Endodermal cell (in vitro differentiated cells): ENCODE results near the gene C11orf21. TPM values are rescaled to one million over a fixed set of nuclear protein-coding genes. Genes with fewer than 3 reads are reported as not detected.

Experiments used
- DNase-seq: peaks from one replicate; pipeline ENCODE4 v3.0.0-alpha.2; 2017
- H3K27ac ChIP-seq: 2 replicates; pipeline ENCODE4 v1.5.1; 2013; ENCODE audit warnings: mild to moderate bottlenecking, low read depth, low read length, moderate library complexity
- H3K27me3 ChIP-seq: 2 replicates; pipeline ENCODE4 v1.6.1; 2013; ENCODE audit warnings: mild to moderate bottlenecking, low read length, moderate library complexity; ENCODE audit not compliant: insufficient read depth, control insufficient read depth, poor library complexity, severe bottlenecking
- H3K36me3 ChIP-seq: 2 replicates; pipeline ENCODE4 v1.7.0; 2013; ENCODE audit warnings: mild to moderate bottlenecking, low read length, moderate library complexity; ENCODE audit not compliant: control insufficient read depth, insufficient read depth
- H3K4me1 ChIP-seq: one replicate; pipeline ENCODE4 v1.7.0; 2013; ENCODE audit warnings: low read length; ENCODE audit not compliant: control insufficient read depth, insufficient read depth
- H3K4me3 ChIP-seq: 2 replicates; pipeline ENCODE4 v1.5.1; 2013; ENCODE audit warnings: mild to moderate bottlenecking, low read length, moderate library complexity
- H3K9ac ChIP-seq: 2 replicates; pipeline ENCODE4 v1.6.1; 2013; ENCODE audit warnings: mild to moderate bottlenecking, low read length, moderate library complexity; ENCODE audit not compliant: poor library complexity, severe bottlenecking; ENCODE audit errors: extremely low read depth
- H3K9me3 ChIP-seq: 2 replicates; pipeline ENCODE4 v1.6.1; 2013; ENCODE audit warnings: mild to moderate bottlenecking, low read length, moderate library complexity; ENCODE audit not compliant: control insufficient read depth
- H3K27ac Mint-ChIP-seq: 2 replicates; pipeline ENCODE4 v1.8.0; 2020; ENCODE audit warnings: mixed read lengths
- H3K27me3 Mint-ChIP-seq: 2 replicates; pipeline ENCODE4 v1.8.0; 2021; ENCODE audit warnings: mild to moderate bottlenecking, mixed read lengths; ENCODE audit not compliant: insufficient read depth
- H3K36me3 Mint-ChIP-seq: 2 replicates; pipeline ENCODE4 v1.8.0; 2020; ENCODE audit warnings: low read depth, mixed read lengths
- H3K4me1 Mint-ChIP-seq: 2 replicates; pipeline ENCODE4 v1.8.0; 2020; ENCODE audit warnings: mixed read lengths
- H3K4me3 Mint-ChIP-seq: 2 replicates; pipeline ENCODE4 v1.8.0; 2020; ENCODE audit warnings: mild to moderate bottlenecking, moderate library complexity, mixed read lengths
- H3K9me3 Mint-ChIP-seq: 2 replicates; pipeline ENCODE4 v1.8.0; 2020; ENCODE audit warnings: mild to moderate bottlenecking, mixed read lengths
- WGBS, 2 experiments: methylation state at CpG; one replicate each; pipeline versions ENCODE4 v1.1.5 to v1.1.7; 2013; ENCODE audit warnings: missing lambda C conversion rate in 2 of 2, mixed read lengths in 1 of 2; ENCODE audit not compliant: insufficient coverage in 1 of 2, insufficient read length in 1 of 2; 5-methylcytosine and 5-hydroxymethylcytosine counted together
- total RNA-seq, 2 donors: library from RNA; stranded (reverse); fragmentation: NEBNext Ultra II Directional in 1 of 2; extraction: Animal tissue kit (Norgen Biotek cat#: 25700) in 1 of 2; gene quantifications; 2 replicates in 1 of 2; 3 replicates in 1 of 2; pipeline ENCODE4 v1.2.1, GENCODE V29; 2021
- TF ChIP-seq, protein P1 (sequence below): fragments of 200-600 bp; sonication (generic); conservative IDR thresholded peaks from 2 replicates; pipeline ENCODE4 v1.5.0; 2021; ENCODE audit warnings: antibody characterized with exemption, mild to moderate bottlenecking

Gene C11orf21
- total RNA-seq, 2 donors from 2014 or later = 0.20 TPM; not detected in 1

DNA sequence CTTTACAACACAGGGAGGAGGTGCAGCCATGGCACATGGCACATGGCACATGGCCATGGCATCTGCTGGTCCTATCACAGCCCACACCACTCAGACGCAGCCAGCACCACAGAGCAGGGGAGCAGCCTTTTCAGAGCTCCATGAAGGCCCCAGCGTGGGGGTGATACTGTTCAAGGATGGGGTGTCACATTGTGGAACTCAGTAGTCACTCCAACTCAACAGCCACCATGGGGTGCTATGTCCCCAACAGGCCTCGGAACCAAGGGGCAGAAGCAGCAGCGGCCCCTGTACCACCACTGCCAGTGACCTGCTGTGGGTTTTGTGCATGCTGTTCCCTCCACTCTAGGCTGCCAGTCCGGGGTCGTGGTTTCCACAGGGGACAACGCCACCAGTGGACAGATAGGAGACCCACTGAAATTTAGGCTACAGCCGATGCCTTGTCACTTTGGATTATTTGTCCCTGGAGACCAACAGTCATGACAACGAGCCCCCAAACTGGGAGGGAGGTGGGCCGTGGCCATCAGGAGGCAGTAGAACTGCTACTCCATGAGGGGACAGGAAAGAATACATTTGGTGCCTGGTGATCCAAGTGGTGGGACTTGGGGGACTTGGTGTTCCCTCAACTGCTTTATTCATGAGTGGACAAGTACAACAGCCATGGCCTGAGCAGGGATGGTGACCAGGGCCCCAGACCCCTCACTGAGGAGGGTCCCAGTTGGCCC lies 45.0 kb upstream of the C11orf21 start:
- H3K36me3 ChIP-seq = no peaks in the 10 kb centered on the region
- H3K27me3 Mint-ChIP-seq = peaks cover 9% of the 10 kb centered on the region
- no peaks in the 10 kb centered on the region for H3K4me1 Mint-ChIP-seq
- TF ChIP-seq, protein P1, sequence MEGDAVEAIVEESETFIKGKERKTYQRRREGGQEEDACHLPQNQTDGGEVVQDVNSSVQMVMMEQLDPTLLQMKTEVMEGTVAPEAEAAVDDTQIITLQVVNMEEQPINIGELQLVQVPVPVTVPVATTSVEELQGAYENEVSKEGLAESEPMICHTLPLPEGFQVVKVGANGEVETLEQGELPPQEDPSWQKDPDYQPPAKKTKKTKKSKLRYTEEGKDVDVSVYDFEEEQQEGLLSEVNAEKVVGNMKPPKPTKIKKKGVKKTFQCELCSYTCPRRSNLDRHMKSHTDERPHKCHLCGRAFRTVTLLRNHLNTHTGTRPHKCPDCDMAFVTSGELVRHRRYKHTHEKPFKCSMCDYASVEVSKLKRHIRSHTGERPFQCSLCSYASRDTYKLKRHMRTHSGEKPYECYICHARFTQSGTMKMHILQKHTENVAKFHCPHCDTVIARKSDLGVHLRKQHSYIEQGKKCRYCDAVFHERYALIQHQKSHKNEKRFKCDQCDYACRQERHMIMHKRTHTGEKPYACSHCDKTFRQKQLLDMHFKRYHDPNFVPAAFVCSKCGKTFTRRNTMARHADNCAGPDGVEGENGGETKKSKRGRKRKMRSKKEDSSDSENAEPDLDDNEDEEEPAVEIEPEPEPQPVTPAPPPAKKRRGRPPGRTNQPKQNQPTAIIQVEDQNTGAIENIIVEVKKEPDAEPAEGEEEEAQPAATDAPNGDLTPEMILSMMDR = no peak
- no peak overlapping the region for H3K9ac ChIP-seq
- DNase-seq = no peak
- peaks cover 19% of the 10 kb centered on the region for H3K9me3 ChIP-seq
- H3K9me3 Mint-ChIP-seq = peaks cover 49% of the 10 kb centered on the region
- 79 to 82% methylated on average over 6 to 10 of the region's 10 CpGs for WGBS, 2 experiments
- H3K27me3 ChIP-seq = no peaks in the 10 kb centered on the region
- no peak overlapping the region for H3K27ac Mint-ChIP-seq
- no peak overlapping the region for H3K27ac ChIP-seq
- peaks cover 4% of the 10 kb centered on the region for H3K36me3 Mint-ChIP-seq
- no peak overlapping the region for H3K4me3 ChIP-seq
- no peak overlapping the region for H3K4me3 Mint-ChIP-seq
- H3K4me1 ChIP-seq = no peaks in the 10 kb centered on the region

DNA sequence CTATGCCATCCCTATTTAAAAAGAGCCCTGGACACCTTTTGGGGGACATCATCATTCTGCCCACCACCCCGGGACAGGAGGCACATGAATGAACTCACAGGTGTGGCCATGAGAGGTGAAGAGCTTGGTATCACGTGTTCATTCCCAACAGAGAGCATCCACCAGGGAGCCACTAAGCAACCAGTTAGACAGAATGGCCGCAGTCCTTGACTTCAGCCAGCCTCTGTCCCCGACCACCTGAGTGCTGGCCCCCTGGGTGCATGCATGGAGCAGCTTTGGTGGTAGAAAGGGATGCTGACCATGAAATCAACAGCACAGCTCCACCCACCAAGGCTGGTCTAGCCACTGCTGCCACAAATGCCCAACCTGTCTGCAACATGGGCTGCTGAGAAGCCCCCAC lies 44.3 kb upstream of the C11orf21 start:
- no peaks in the 10 kb centered on the region for H3K4me1 Mint-ChIP-seq
- Histone ChIP-seq H3K4me3 (no peak overlapping the region), H3K9ac (no peak overlapping the region), H3K27ac (no peak overlapping the region), H3K36me3 (no peaks in the 10 kb centered on the region), H3K4me1 (no peaks in the 10 kb centered on the region), H3K9me3 (peaks cover 19% of the 10 kb centered on the region), H3K27me3 (no peaks in the 10 kb centered on the region)
- H3K4me3 Mint-ChIP-seq = no peak overlapping the region
- H3K27me3 Mint-ChIP-seq = peaks cover 9% of the 10 kb centered on the region
- H3K9me3 Mint-ChIP-seq = peaks cover 49% of the 10 kb centered on the region
- DNase-seq = no peak
- WGBS, 2 experiments = 81 to 100% methylated on average over 2 to 4 of the region's 4 CpGs
- TF ChIP-seq, protein P1 = no peak
- H3K36me3 Mint-ChIP-seq = peaks cover 4% of the 10 kb centered on the region
- no peak overlapping the region for H3K27ac Mint-ChIP-seq

DNA sequence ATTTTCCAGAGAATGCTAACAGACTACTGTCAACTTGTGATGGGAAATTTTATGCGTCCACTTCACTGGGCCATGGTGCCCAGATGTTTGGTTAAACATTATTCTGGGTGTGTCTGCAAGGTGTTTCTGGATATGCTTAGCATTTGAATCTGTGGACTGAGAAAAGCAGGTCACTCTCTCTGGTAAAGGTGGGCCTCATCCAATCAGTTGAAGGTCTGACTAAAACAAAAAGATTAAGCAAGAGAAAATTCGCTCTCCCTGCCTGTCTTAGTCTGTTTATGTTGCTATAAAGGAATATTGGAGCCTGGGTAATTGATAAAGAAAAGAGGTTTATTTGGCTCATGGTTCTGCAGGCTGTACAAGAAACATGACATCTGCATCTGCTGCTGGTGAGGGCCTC lies 43.3 kb upstream of the C11orf21 start:
- Histone ChIP-seq H3K9me3 (peaks cover 17% of the 10 kb centered on the region), H3K27me3 (no peaks in the 10 kb centered on the region), H3K27ac (no peak overlapping the region), H3K36me3 (no peaks in the 10 kb centered on the region), H3K9ac (no peak overlapping the region), H3K4me1 (no peaks in the 10 kb centered on the region), H3K4me3 (no peak overlapping the region)
- DNase-seq = no peak
- TF ChIP-seq, protein P1 = no peak
- H3K4me3 Mint-ChIP-seq = no peak overlapping the region
- 50 to 84% methylated on average over 1 to 2 of the region's 2 CpGs for WGBS, 2 experiments
- H3K9me3 Mint-ChIP-seq = peaks cover 42% of the 10 kb centered on the region
- H3K27me3 Mint-ChIP-seq = peaks cover 6% of the 10 kb centered on the region
- H3K4me1 Mint-ChIP-seq = peaks cover 5% of the 10 kb centered on the region
- no peak overlapping the region for H3K27ac Mint-ChIP-seq
- peaks cover 4% of the 10 kb centered on the region for H3K36me3 Mint-ChIP-seq
